Epithelial cell of esophagus (primary cell): ENCODE measurements around the gene PSMD4.
A peak's percentile ranks its signal among the peaks of the same experiment; 100 is the strongest.

Experiments used
- DNase-seq: peaks from one replicate; pipeline ENCODE4 v3.0.0; 2010; ENCODE audit warnings: low read depth
- H3K4me3 ChIP-seq: 2 replicates; pipeline ENCODE4 v1.5.1; 2011; ENCODE audit warnings: mild to moderate bottlenecking, low read length, control low read depth
- TF ChIP-seq, protein P1 (sequence below): IDR thresholded peaks from 2 replicates; pipeline ENCODE4 v1.5.1; 2011; ENCODE audit warnings: low read depth, mild to moderate bottlenecking, low read length, control low read depth, inconsistent platforms; ENCODE audit not compliant: insufficient read depth; ENCODE audit errors: missing control alignments

The PSMD4 gene

DNA sequence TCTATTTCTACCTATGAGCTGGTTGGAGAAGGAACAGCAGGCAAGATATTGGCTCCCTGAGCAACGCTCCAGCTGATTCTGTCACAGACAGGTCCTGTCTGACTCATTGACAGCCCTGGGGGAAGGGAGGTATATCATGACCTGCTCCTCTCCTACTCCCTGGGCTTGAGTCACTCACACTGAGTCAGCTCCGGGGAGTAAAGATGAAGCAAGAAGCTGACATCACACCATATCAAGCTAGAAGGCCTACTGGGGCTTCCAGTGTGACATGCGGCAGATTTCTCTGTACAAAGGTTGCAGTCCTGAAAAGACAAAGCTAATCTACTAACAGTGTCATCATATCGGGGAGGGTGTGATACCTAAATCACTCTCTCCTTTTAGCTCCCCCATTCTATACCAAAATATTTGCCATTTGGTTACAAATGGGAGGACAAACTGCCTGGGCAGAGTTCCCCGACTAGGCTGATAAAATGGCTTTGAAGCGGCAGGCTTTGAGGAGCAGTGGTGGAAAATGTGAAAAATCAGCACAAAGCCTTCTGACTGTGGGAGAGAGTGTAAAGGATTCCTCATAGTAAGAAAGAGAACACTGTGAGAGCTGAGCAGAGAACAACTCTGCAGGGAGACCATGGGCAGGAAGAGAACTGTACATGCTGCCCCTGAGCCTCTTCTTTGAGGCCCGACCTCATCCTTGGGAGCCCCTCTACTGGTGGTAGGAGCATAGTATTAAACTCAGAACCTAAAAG is 57.2 kb downstream of the PSMD4 start:
- DNase-seq = peak; percentile 100
- TF ChIP-seq, protein P1, sequence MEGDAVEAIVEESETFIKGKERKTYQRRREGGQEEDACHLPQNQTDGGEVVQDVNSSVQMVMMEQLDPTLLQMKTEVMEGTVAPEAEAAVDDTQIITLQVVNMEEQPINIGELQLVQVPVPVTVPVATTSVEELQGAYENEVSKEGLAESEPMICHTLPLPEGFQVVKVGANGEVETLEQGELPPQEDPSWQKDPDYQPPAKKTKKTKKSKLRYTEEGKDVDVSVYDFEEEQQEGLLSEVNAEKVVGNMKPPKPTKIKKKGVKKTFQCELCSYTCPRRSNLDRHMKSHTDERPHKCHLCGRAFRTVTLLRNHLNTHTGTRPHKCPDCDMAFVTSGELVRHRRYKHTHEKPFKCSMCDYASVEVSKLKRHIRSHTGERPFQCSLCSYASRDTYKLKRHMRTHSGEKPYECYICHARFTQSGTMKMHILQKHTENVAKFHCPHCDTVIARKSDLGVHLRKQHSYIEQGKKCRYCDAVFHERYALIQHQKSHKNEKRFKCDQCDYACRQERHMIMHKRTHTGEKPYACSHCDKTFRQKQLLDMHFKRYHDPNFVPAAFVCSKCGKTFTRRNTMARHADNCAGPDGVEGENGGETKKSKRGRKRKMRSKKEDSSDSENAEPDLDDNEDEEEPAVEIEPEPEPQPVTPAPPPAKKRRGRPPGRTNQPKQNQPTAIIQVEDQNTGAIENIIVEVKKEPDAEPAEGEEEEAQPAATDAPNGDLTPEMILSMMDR = no peak
- H3K4me3 ChIP-seq = no peak overlapping the region

DNA sequence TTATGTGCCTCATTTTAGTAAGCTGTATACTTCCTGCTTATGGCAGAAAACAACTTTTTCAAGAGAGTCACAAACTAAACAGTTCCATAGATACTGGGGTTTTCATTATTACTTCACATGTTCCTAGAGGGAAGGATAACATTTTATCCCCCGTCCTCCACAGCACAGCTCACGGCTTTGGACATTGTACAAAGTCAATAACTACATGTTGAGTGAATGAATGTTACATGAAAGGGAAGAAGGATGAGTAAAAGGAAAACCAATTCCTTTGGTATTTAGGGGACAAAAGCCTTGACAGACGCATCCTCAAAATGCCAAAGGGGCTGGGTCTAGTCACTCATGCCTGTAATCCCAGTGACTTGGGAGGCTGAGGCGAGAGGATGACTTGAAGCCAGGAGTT is 57.9 kb downstream of the PSMD4 start:
- peak; percentile 66 for DNase-seq
- no peak overlapping the region for H3K4me3 ChIP-seq
- TF ChIP-seq, protein P1 = no peak

GRCh38 chr1:151312826-151313225 is 58.3 kb downstream of the PSMD4 start:
- TF ChIP-seq, protein P1 = no peak
- H3K4me3 ChIP-seq = no peak overlapping the region
- no peak for DNase-seq

GRCh38 chr1:151313501-151313900 is 59.0 kb downstream of the PSMD4 start:
- no peak overlapping the region for H3K4me3 ChIP-seq
- TF ChIP-seq, protein P1 = no peak

GRCh38 chr1:151314137-151314875 is 59.8 kb downstream of the PSMD4 start:
- peak; percentile 25 for DNase-seq
- TF ChIP-seq, protein P1 = no peak
- no peak overlapping the region for H3K4me3 ChIP-seq

More at GRCh38 chr1:151313501-151313900, 59.0 kb downstream of the PSMD4 start:
- peak; percentile 17 for DNase-seq

DNA sequence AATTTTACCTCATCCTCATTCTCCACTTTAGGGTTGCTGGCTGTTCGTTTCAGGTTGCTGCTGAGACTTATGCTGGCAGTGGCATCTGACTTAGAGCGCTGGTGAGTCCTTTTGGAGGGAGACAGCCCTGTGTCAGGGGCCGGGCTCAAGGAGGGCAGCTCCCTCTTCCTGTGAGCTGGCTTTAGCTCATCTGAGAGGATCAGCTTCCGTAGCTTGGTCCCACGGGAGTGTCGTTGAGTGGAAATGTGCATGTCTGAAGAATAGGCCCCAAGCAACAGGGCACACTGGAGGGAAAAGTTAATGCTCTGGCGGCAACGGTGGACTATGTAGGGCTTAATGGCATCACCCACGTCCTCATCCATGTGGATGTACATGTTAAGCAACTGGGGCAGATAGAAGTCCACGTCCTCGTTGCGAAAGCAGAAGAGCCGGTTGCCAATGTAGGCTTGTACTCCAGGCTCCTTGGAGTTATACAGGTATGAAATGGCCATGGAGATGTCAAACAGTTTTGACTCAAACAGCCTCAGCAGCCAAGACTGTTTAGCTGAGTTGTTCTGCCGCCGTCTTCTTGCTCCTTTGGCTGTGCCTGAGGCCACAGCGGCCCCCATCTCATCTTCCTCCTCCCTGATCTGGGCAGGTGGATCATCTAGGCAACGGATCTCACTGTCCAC is 61.2 kb downstream of the PSMD4 start:
- TF ChIP-seq, protein P1 = no peak
- H3K4me3 ChIP-seq = no peak overlapping the region
- no peak for DNase-seq
